ENCODE measurements around the gene LRRC4.

The LRRC4 gene

GRCh38 chr7:128030654-128031611 lies at the start of gene LRRC4:
Gene LRRC4, minus strand, starts transcription at chr7:128031437. Its CDS starts 797 bp downstream, at chr7:128030640.
- peak in 1 of 4 experiments; percentile 2 for DNase-seq

- DNase-seq = no peak
Observed at GRCh38 chr7:128080169-128080568, 48.9 kb upstream of the LRRC4 start.

- DNase-seq = no peak
Observed at GRCh38 chr7:128078309-128078708, 47.1 kb upstream of the LRRC4 start.

- no peak for DNase-seq
Observed at GRCh38 chr7:128076796-128077271, 45.6 kb upstream of the LRRC4 start.

- DNase-seq = no peak
Observed at GRCh38 chr7:128076196-128076795, 45.1 kb upstream of the LRRC4 start.

GRCh38 chr7:128075242-128076095 lies 44.2 kb upstream of the LRRC4 start:
- no peak for DNase-seq

- DNase-seq = no peak
Observed at GRCh38 chr7:128074736-128075135, 43.5 kb upstream of the LRRC4 start.

GRCh38 chr7:128074336-128074735 lies 43.1 kb upstream of the LRRC4 start:
- DNase-seq = no peak

GRCh38 chr7:128073671-128074310 lies 42.6 kb upstream of the LRRC4 start:
- no peak for DNase-seq

- no peak for DNase-seq
Observed at GRCh38 chr7:128071801-128072200, 40.6 kb upstream of the LRRC4 start.

- DNase-seq = no peak
Observed at GRCh38 chr7:128071376-128071775, 40.1 kb upstream of the LRRC4 start.

GRCh38 chr7:128069373-128070364 lies 38.4 kb upstream of the LRRC4 start:
- DNase-seq = no peak

- no peak for DNase-seq
Observed at GRCh38 chr7:128068785-128069184, 37.5 kb upstream of the LRRC4 start.

GRCh38 chr7:128067983-128068382 lies 36.7 kb upstream of the LRRC4 start:
- no peak for DNase-seq

GRCh38 chr7:128066858-128067257 lies 35.6 kb upstream of the LRRC4 start:
- no peak for DNase-seq

GRCh38 chr7:128066395-128066794 lies 35.2 kb upstream of the LRRC4 start:
- DNase-seq = no peak

GRCh38 chr7:128065872-128066271 lies 34.6 kb upstream of the LRRC4 start:
- no peak for DNase-seq

- no peak for DNase-seq
Observed at GRCh38 chr7:128063088-128063487, 31.9 kb upstream of the LRRC4 start.

- no peak for DNase-seq
Observed at GRCh38 chr7:128060018-128060417, 28.8 kb upstream of the LRRC4 start.

GRCh38 chr7:128059143-128059988 lies 28.1 kb upstream of the LRRC4 start:
- DNase-seq = peak in 1 of 4 experiments; percentile 1

Data from activated naive CD4-positive, alpha-beta T cell (primary cell).